Activated naive CD4-positive, alpha-beta T cell treated with anti-CD3 and anti-CD28 coated beads, Interleukin-2, amount 50 U/mL, for 24 hours (primary cell): Measurements from ENCODE around the gene UNC93A.
"Not testable (repeated sequence)": the region's sequence is repeated elsewhere in the genome, so short reads cannot be mapped to it uniquely, and the experiment has no call there.

Source experiments
- H3K27ac Mint-ChIP-seq: one replicate; pipeline ENCODE4 v1.8.0; 2021; ENCODE audit warnings: mild to moderate bottlenecking, mixed read lengths
- H3K27me3 Mint-ChIP-seq: one replicate; pipeline ENCODE4 v1.8.0; 2021; ENCODE audit warnings: mixed read lengths
- H3K36me3 Mint-ChIP-seq: one replicate; pipeline ENCODE4 v1.8.0; 2021; ENCODE audit warnings: mixed read lengths
- H3K4me1 Mint-ChIP-seq: one replicate; pipeline ENCODE4 v1.8.0; 2021; ENCODE audit warnings: mixed read lengths
- H3K4me3 Mint-ChIP-seq: one replicate; pipeline ENCODE4 v1.8.0; 2021; ENCODE audit warnings: mild to moderate bottlenecking, mixed read lengths
- H3K9me3 Mint-ChIP-seq: one replicate; pipeline ENCODE4 v1.8.0; 2021; ENCODE audit warnings: mixed read lengths

Gene UNC93A

GRCh38 chr6:167282165-167282564, 8.9 kb upstream of the UNC93A start:
- Mint-ChIP-seq H3K4me3 (no peak overlapping the region), H3K27ac (no peak overlapping the region), H3K9me3 (no peaks in the 10 kb centered on the region), H3K36me3 (no peaks in the 10 kb centered on the region), H3K27me3 (peaks cover 8% of the 10 kb centered on the region), H3K4me1 (no peaks in the 10 kb centered on the region)

- H3K27ac Mint-ChIP-seq, H3K4me3 Mint-ChIP-seq, H3K36me3 Mint-ChIP-seq: not testable (repeated sequence)
Measured at GRCh38 chr6:167284565-167284964, 6.5 kb upstream of the UNC93A start.

GRCh38 chr6:167285077-167285770, 5.9 kb upstream of the UNC93A start:
- Mint-ChIP-seq H3K4me3 (no peak overlapping the region), H3K4me1 (no peaks in the 10 kb centered on the region)

More at GRCh38 chr6:167284565-167284964, 6.5 kb upstream of the UNC93A start:
- H3K27me3 Mint-ChIP-seq, H3K9me3 Mint-ChIP-seq, H3K4me1 Mint-ChIP-seq: not testable (repeated sequence)

GRCh38 chr6:167287513-167288048, 3.5 kb upstream of the UNC93A start:
- no peak overlapping the region for H3K27ac Mint-ChIP-seq
- H3K4me3 Mint-ChIP-seq: no peak overlapping the region
- no peaks in the 10 kb centered on the region for H3K4me1 Mint-ChIP-seq
- no peaks in the 10 kb centered on the region for H3K27me3 Mint-ChIP-seq
- H3K36me3 Mint-ChIP-seq: no peaks in the 10 kb centered on the region
- H3K9me3 Mint-ChIP-seq: no peaks in the 10 kb centered on the region

More at GRCh38 chr6:167285077-167285770, 5.9 kb upstream of the UNC93A start:
- Mint-ChIP-seq H3K27ac (no peak overlapping the region), H3K36me3 (no peaks in the 10 kb centered on the region), H3K27me3 (no peaks in the 10 kb centered on the region), H3K9me3 (no peaks in the 10 kb centered on the region)

GRCh38 chr6:167288591-167289225, 2.4 kb upstream of the UNC93A start:
- H3K27me3 Mint-ChIP-seq, H3K9me3 Mint-ChIP-seq, H3K36me3 Mint-ChIP-seq, H3K4me3 Mint-ChIP-seq, H3K4me1 Mint-ChIP-seq, H3K27ac Mint-ChIP-seq: not testable (repeated sequence)

- H3K36me3 Mint-ChIP-seq, H3K4me1 Mint-ChIP-seq, H3K4me3 Mint-ChIP-seq, H3K27me3 Mint-ChIP-seq, H3K27ac Mint-ChIP-seq, H3K9me3 Mint-ChIP-seq: not testable (repeated sequence)
Measured at GRCh38 chr6:167289291-167289690, 1.8 kb upstream of the UNC93A start.

GRCh38 chr6:167291623-167292300, 647 bp downstream of the UNC93A start:
- no peaks in the 10 kb centered on the region for H3K4me1 Mint-ChIP-seq

GRCh38 chr6:167292301-167293087, 1.4 kb downstream of the UNC93A start:
- Mint-ChIP-seq H3K4me3 (no peak overlapping the region), H3K36me3 (no peaks in the 10 kb centered on the region), H3K27ac (no peak overlapping the region), H3K27me3 (peaks cover 3% of the 10 kb centered on the region), H3K4me1 (no peaks in the 10 kb centered on the region), H3K9me3 (no peaks in the 10 kb centered on the region)

More at GRCh38 chr6:167291623-167292300, 647 bp downstream of the UNC93A start:
- no peak overlapping the region for H3K27ac Mint-ChIP-seq
- H3K27me3 Mint-ChIP-seq: peaks cover 3% of the 10 kb centered on the region
- H3K36me3 Mint-ChIP-seq: no peaks in the 10 kb centered on the region
- H3K4me3 Mint-ChIP-seq: no peak overlapping the region
- H3K9me3 Mint-ChIP-seq: no peaks in the 10 kb centered on the region

- no peak overlapping the region for H3K27ac Mint-ChIP-seq
- H3K4me3 Mint-ChIP-seq: no peak overlapping the region
- no peaks in the 10 kb centered on the region for H3K36me3 Mint-ChIP-seq
- H3K9me3 Mint-ChIP-seq: no peaks in the 10 kb centered on the region
- H3K4me1 Mint-ChIP-seq: no peaks in the 10 kb centered on the region
- peaks cover 3% of the 10 kb centered on the region for H3K27me3 Mint-ChIP-seq
Measured at GRCh38 chr6:167293088-167293589, 2.0 kb downstream of the UNC93A start.

- Mint-ChIP-seq H3K36me3 (no peaks in the 10 kb centered on the region), H3K9me3 (no peaks in the 10 kb centered on the region), H3K27me3 (peaks cover 3% of the 10 kb centered on the region), H3K27ac (no peak overlapping the region), H3K4me3 (no peak overlapping the region), H3K4me1 (no peaks in the 10 kb centered on the region)
Measured at GRCh38 chr6:167293590-167294091, 2.5 kb downstream of the UNC93A start.

- peaks cover 3% of the 10 kb centered on the region for H3K27me3 Mint-ChIP-seq
Measured at GRCh38 chr6:167294241-167294640, 3.1 kb downstream of the UNC93A start.

GRCh38 chr6:167294651-167295494, 3.8 kb downstream of the UNC93A start:
- Mint-ChIP-seq H3K4me3 (no peak overlapping the region), H3K9me3 (no peaks in the 10 kb centered on the region), H3K4me1 (no peaks in the 10 kb centered on the region), H3K36me3 (no peaks in the 10 kb centered on the region), H3K27ac (no peak overlapping the region), H3K27me3 (peaks cover 3% of the 10 kb centered on the region)

More at GRCh38 chr6:167294241-167294640, 3.1 kb downstream of the UNC93A start:
- Mint-ChIP-seq H3K27ac (no peak overlapping the region), H3K4me1 (no peaks in the 10 kb centered on the region), H3K4me3 (no peak overlapping the region), H3K36me3 (no peaks in the 10 kb centered on the region), H3K9me3 (no peaks in the 10 kb centered on the region)

GRCh38 chr6:167295495-167296292, 4.6 kb downstream of the UNC93A start:
- Mint-ChIP-seq H3K4me3 (no peak overlapping the region), H3K27me3 (peaks cover 3% of the 10 kb centered on the region), H3K27ac (peak overlapping the region; percentile 51), H3K9me3 (no peaks in the 10 kb centered on the region), H3K36me3 (no peaks in the 10 kb centered on the region), H3K4me1 (no peaks in the 10 kb centered on the region)

GRCh38 chr6:167296293-167296690, 5.2 kb downstream of the UNC93A start:
- Mint-ChIP-seq H3K9me3 (no peaks in the 10 kb centered on the region), H3K36me3 (no peaks in the 10 kb centered on the region), H3K4me1 (no peaks in the 10 kb centered on the region), H3K27ac (no peak overlapping the region), H3K27me3 (peaks cover 3% of the 10 kb centered on the region), H3K4me3 (no peak overlapping the region)
